ENCODE measurements around the gene NOS1AP.
"Not testable (repeated sequence)": the region's sequence is repeated elsewhere in the genome, so short reads cannot be mapped to it uniquely, and the experiment has no call there.

The NOS1AP gene

DNA sequence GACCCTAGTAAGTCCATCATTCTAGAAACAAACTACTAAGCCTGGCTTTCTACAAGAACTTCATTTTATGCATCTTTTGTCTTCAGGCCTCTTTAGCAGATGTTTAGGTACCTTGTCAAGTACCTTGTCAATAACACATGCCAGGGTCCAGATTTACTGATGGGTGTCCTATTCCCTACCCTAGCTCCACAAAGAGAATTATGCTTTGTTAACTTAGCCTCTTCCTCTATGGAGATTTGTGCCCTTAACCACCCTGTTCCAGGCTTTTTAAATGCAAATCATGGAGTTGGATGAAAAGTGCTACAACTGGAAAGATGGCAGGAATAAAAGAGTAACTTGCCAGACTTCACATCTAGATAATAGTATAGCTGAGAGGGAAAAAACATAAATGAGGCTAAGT lies 264.5 kb downstream of the NOS1AP start:
- H3K9me3 ChIP-seq (ENCODE audit: low read length): no peaks in the 10 kb centered on the region
- H3K4me3 ChIP-seq (ENCODE audit: low read depth in 1 of 2, low read length in 2 of 2): no peak overlapping the region
- H3K9ac ChIP-seq (ENCODE audit: low read length): no peak overlapping the region
- no peak overlapping the region for H3K27ac ChIP-seq (ENCODE audit: low read depth, low read length)
- no peaks in the 10 kb centered on the region for H3K36me3 ChIP-seq (ENCODE audit: insufficient read depth, low read length)
- H3K4me1 ChIP-seq (ENCODE audit: insufficient read depth, low read length): no peaks in the 10 kb centered on the region
- H3K27me3 ChIP-seq (ENCODE audit: control insufficient read depth in 1 of 2, insufficient read depth in 2 of 2, low read length in 2 of 2): no peaks in the 10 kb centered on the region

DNA sequence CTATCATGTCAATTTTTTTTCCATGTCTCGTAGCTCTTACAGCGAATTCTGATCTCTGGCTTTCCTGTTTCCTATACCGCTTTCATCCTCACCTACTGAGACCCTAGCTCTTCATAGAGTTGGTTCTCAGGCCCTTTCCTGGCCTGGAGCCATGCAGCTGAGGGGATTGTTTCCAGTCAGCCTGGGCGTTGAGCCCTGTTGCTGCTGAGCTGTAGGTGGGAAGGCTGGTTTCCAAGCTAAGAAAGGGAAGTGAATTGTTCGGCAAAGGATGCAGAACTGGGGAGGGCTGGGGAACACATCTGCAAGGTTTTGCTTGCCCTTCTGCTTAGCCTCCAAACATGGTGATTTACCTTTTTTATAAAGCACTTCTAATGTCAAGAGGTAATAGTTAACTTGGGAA lies 265.6 kb downstream of the NOS1AP start:
- Histone ChIP-seq H3K27me3 (ENCODE audit: control insufficient read depth in 1 of 2, insufficient read depth in 2 of 2, low read length in 2 of 2) (no peaks in the 10 kb centered on the region), H3K4me3 (ENCODE audit: low read depth in 1 of 2, low read length in 2 of 2) (no peak overlapping the region), H3K4me1 (ENCODE audit: insufficient read depth, low read length) (no peaks in the 10 kb centered on the region), H3K9me3 (ENCODE audit: low read length) (no peaks in the 10 kb centered on the region), H3K27ac (ENCODE audit: low read depth, low read length) (no peak overlapping the region), H3K36me3 (ENCODE audit: insufficient read depth, low read length) (no peaks in the 10 kb centered on the region), H3K9ac (ENCODE audit: low read length) (no peak overlapping the region)

DNA sequence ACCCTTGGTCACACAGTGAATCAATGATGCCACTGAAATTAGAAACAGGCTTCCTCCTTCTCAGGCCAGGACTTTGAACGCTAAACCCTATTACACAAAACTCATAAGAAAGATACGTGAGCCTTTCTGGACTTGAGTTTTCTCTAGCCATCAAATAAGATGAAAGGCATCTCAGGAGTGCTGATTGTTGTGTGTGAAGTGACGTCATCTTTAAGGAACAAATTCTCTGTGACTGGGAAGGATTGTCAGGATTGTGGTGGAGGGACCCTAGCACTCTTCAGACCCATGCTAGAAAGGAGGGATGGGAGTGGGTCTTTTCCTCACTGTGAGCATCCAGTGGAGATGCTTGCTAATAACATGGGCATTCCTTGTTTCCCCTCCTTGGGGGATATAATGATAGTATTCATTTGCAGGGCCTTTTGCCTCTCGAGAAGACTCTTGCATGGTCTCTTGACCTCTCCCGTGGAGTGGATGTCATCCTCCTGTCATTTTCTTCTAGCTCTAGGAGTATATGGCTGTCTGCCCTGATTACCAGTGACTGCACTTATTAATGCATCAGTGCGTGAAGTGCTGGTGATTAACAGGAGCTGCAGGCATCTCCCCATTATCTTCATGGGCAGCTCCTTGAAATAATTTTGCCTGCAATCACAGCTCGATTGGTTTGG lies 267.3 kb downstream of the NOS1AP start:
- H3K9ac ChIP-seq (ENCODE audit: low read length): no peak overlapping the region
- H3K36me3 ChIP-seq (ENCODE audit: insufficient read depth, low read length): no peaks in the 10 kb centered on the region
- no peak overlapping the region for H3K4me3 ChIP-seq (ENCODE audit: low read depth in 1 of 2, low read length in 2 of 2)
- H3K27ac ChIP-seq (ENCODE audit: low read depth, low read length): no peak overlapping the region
- H3K27me3 ChIP-seq (ENCODE audit: control insufficient read depth in 1 of 2, insufficient read depth in 2 of 2, low read length in 2 of 2): no peaks in the 10 kb centered on the region
- H3K4me1 ChIP-seq (ENCODE audit: insufficient read depth, low read length): no peaks in the 10 kb centered on the region
- H3K9me3 ChIP-seq (ENCODE audit: low read length): no peaks in the 10 kb centered on the region

DNA sequence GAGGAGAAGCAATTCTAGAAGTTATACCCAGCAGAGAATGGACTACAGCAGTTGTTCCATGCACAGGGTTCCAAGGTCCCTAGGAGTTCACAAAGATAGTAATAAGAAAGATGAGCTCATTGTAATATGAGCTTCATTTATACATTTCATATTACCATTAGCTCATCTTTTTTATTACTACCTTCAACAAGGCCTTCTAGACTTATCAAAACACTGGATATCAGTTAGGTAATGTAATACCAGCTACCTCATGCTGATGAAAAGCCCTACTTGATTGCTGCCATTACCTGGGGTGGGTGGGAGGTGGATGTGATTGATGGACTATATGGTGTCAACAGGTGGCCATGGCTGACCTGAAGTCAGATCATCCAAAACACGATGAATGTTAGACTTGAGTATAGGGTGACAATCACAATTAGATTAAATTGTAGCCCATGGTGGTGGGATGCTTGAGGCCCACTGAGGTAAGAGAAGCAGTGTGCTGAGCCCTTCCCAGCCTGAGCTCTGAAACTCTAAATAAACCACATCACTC lies 273.0 kb downstream of the NOS1AP start:
- Histone ChIP-seq H3K9me3 (ENCODE audit: low read length) (no peaks in the 10 kb centered on the region), H3K4me3 (ENCODE audit: low read depth in 1 of 2, low read length in 2 of 2) (no peak overlapping the region), H3K27me3 (ENCODE audit: control insufficient read depth in 1 of 2, insufficient read depth in 2 of 2, low read length in 2 of 2) (no peaks in the 10 kb centered on the region), H3K27ac (ENCODE audit: low read depth, low read length) (no peak overlapping the region), H3K4me1 (ENCODE audit: insufficient read depth, low read length) (no peaks in the 10 kb centered on the region), H3K9ac (ENCODE audit: low read length) (no peak overlapping the region), H3K36me3 (ENCODE audit: insufficient read depth, low read length) (no peaks in the 10 kb centered on the region)

DNA sequence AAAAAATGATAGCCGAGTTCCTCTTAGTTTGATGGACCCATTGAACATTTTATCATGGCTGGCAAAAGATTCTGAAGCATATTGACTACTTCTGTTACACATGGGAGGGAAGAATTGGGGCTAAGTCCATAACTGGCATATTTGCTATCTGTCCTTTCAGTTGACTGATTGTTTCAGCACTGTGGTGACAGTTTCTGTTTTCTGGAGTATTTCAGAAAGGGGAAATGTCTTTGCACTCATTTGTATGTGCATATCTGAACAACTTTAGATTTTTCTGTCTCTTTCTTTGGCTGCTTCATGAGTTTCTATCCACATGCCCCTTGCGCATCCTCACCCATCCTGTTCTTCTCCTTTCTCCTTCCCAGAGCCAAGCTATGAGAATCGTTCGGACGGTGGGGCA lies 274.0 kb downstream of the NOS1AP start:
- Histone ChIP-seq H3K27ac (ENCODE audit: low read depth, low read length) (no peak overlapping the region), H3K4me3 (ENCODE audit: low read depth in 1 of 2, low read length in 2 of 2) (no peak overlapping the region), H3K9ac (ENCODE audit: low read length) (no peak overlapping the region), H3K36me3 (ENCODE audit: insufficient read depth, low read length) (no peaks in the 10 kb centered on the region), H3K9me3 (ENCODE audit: low read length) (no peaks in the 10 kb centered on the region), H3K4me1 (ENCODE audit: insufficient read depth, low read length) (no peaks in the 10 kb centered on the region), H3K27me3 (ENCODE audit: control insufficient read depth in 1 of 2, insufficient read depth in 2 of 2, low read length in 2 of 2) (no peaks in the 10 kb centered on the region)

DNA sequence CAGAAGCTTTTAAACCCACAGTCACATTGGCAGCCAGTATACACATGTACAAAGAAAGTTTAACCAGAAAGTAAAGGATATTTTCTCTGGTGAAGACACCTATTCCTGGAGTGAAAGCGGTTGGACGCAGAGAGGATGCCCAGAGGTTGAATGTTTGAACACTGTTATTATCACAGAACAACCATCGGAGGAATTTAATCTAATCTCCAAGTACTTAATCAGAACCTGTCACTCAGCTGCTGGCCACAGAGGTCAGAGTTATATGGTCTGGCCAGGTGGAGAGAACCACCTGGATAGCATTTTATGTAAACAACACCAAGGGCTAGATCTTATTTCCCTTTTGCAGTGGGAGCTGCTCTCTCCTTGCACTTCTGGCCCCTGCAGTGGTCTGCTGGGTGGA lies 277.8 kb downstream of the NOS1AP start:
- Histone ChIP-seq H3K27me3 (ENCODE audit: control insufficient read depth in 1 of 2, insufficient read depth in 2 of 2, low read length in 2 of 2) (no peaks in the 10 kb centered on the region), H3K4me3 (ENCODE audit: low read depth in 1 of 2, low read length in 2 of 2) (no peak overlapping the region), H3K9me3 (ENCODE audit: low read length) (no peaks in the 10 kb centered on the region), H3K36me3 (ENCODE audit: insufficient read depth, low read length) (no peaks in the 10 kb centered on the region), H3K4me1 (ENCODE audit: insufficient read depth, low read length) (no peaks in the 10 kb centered on the region), H3K27ac (ENCODE audit: low read depth, low read length) (no peak overlapping the region), H3K9ac (ENCODE audit: low read length) (no peak overlapping the region)

DNA sequence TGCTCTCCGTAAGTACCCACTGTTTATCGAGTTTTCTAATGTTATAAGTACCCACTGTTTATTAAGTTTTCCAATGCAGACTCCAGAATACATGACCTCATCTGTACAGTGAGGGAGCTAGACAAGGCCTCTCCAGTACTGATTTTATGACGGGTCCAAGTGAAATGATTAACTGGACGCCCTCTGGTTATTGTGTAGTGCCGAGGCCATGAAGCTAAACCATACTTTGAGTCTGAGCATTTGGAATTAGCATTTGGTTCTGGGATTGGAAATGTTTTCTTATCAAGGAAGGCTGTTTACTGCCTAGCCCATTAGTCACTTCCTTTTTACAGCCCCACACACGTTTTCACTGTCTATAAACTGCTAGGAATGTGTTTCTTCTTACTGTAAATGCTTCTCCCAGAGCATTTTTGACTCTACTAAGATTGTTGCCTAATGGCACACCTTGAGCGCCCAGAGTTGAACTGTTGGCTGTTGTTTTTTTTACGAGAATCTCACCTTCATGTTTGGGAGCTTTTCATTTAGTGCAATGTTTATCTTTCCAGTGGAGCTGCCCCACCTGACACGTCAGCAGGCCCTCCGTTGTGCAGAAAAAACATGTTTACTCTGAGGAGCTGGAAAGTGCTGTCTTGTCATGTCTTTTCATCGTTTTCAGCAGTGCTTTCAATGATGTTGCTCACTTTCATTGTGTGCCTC lies 280.3 kb downstream of the NOS1AP start:
- Histone ChIP-seq H3K27ac (ENCODE audit: low read depth, low read length) (no peak overlapping the region), H3K4me1 (ENCODE audit: insufficient read depth, low read length) (no peaks in the 10 kb centered on the region), H3K9me3 (ENCODE audit: low read length) (no peaks in the 10 kb centered on the region), H3K36me3 (ENCODE audit: insufficient read depth, low read length) (no peaks in the 10 kb centered on the region), H3K9ac (ENCODE audit: low read length) (no peak overlapping the region), H3K27me3 (ENCODE audit: control insufficient read depth in 1 of 2, insufficient read depth in 2 of 2, low read length in 2 of 2) (no peaks in the 10 kb centered on the region), H3K4me3 (ENCODE audit: low read depth in 1 of 2, low read length in 2 of 2) (no peak overlapping the region)

DNA sequence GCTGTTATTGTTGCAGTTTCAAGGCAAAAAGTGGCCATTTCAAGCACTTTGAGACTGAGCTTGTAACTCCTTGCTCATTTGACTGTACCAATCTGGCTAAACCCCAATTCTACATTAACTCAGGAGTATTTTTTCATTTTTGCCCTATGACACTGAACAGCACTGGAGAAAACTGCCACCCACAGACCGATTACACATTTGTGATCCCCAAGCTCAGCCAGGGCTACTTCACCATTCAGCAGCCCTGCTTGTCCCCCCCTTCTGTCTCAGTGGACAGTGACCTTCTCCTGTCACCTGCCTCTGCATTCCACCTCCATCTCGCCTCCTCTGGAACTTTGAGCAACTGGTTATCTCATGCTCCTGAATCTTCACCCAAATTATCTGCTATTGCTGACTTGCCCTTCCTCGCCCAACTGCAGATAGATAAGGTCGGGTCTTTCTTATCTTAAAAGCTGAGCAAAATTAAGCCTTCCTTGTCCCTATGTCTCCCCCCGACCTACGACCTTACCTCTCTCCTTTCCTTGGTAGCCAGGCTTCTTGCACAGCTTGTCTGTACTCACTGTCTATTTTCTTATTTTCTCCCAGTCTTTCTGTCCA lies 281.9 kb downstream of the NOS1AP start:
- no peaks in the 10 kb centered on the region for H3K9me3 ChIP-seq (ENCODE audit: low read length)
- no peak overlapping the region for H3K9ac ChIP-seq (ENCODE audit: low read length)
- H3K36me3 ChIP-seq (ENCODE audit: insufficient read depth, low read length): peaks cover 8% of the 10 kb centered on the region
- H3K4me3 ChIP-seq (ENCODE audit: low read depth in 1 of 2, low read length in 2 of 2): no peak overlapping the region
- H3K27me3 ChIP-seq (ENCODE audit: control insufficient read depth in 1 of 2, insufficient read depth in 2 of 2, low read length in 2 of 2): no peaks in the 10 kb centered on the region
- no peak overlapping the region for H3K27ac ChIP-seq (ENCODE audit: low read depth, low read length)
- no peaks in the 10 kb centered on the region for H3K4me1 ChIP-seq (ENCODE audit: insufficient read depth, low read length)

DNA sequence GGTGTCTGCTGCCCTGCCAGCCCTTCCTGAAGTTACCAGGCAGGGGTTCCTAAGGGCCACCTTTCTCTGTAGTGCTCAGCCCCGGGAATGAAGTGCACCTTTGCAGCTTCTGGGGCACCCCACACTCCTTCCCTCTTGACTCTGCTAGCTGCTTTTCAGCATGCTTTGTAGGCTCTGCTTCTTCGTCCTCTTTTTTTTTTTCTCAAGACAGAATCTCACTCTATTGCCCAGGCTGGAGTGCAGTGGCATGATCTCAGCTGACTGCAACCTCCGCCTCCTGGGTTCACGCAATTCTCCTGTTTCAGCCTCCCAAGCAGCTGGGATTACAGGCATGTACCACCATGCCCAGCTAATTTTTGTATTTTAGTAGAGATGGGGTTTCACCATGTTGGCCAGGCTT lies 282.4 kb downstream of the NOS1AP start:
- not testable (repeated sequence) for H3K9me3 ChIP-seq (ENCODE audit: low read length); H3K27me3 ChIP-seq (ENCODE audit: control insufficient read depth in 1 of 2, insufficient read depth in 2 of 2, low read length in 2 of 2); H3K27ac ChIP-seq (ENCODE audit: low read depth, low read length); H3K4me1 ChIP-seq (ENCODE audit: insufficient read depth, low read length); H3K9ac ChIP-seq (ENCODE audit: low read length); H3K4me3 ChIP-seq (ENCODE audit: low read depth in 1 of 2, low read length in 2 of 2)
- H3K36me3 ChIP-seq (ENCODE audit: insufficient read depth, low read length): peaks cover 11% of the 10 kb centered on the region

DNA sequence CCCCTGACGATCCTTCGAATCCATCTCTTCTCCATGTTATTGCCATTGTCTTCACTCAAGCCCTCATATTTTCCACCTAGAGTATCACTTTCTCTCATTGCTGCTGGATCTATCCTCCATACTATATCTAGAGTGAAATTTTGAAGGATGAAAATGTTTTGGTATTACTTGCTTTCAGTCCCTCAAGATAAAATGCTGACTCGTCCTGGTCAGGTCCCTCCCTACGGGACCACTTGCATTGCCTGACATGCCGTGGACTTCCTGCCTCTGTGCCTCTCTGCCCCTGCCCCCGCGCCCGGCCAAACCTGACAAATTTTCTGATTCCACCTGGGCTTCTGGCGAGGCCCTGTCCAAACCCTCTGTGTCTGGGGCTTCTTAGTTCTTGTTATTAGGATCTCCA lies 283.6 kb downstream of the NOS1AP start:
- Histone ChIP-seq H3K4me1 (ENCODE audit: insufficient read depth, low read length) (no peaks in the 10 kb centered on the region), H3K4me3 (ENCODE audit: low read depth in 1 of 2, low read length in 2 of 2) (no peak overlapping the region), H3K27me3 (ENCODE audit: control insufficient read depth in 1 of 2, insufficient read depth in 2 of 2, low read length in 2 of 2) (no peaks in the 10 kb centered on the region), H3K36me3 (ENCODE audit: insufficient read depth, low read length) (peaks cover 20% of the 10 kb centered on the region), H3K9me3 (ENCODE audit: low read length) (no peaks in the 10 kb centered on the region), H3K27ac (ENCODE audit: low read depth, low read length) (no peak overlapping the region), H3K9ac (ENCODE audit: low read length) (no peak overlapping the region)

DNA sequence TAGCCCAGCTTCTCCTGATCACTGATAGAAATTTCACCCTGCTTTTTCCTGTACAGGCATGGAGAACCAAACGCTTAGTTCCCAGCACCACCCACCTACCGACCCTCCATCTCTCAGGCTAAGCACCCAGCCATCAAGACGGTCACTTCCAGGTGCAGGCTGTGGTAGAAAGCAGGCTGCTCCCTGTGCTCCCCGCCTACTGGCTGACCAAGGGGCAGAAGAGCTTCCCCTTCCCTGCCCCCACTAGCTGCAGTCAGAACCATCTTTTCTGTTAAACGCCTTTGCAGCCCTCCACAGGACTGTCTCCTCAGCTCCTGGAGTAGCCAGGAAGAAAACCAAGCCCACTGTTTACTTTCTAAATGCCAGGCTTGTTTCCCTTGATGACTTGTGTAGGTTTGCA lies 284.2 kb downstream of the NOS1AP start:
- no peaks in the 10 kb centered on the region for H3K27me3 ChIP-seq (ENCODE audit: control insufficient read depth in 1 of 2, insufficient read depth in 2 of 2, low read length in 2 of 2)
- H3K9me3 ChIP-seq (ENCODE audit: low read length): no peaks in the 10 kb centered on the region
- H3K9ac ChIP-seq (ENCODE audit: low read length): no peak overlapping the region
- no peak overlapping the region for H3K27ac ChIP-seq (ENCODE audit: low read depth, low read length)
- no peaks in the 10 kb centered on the region for H3K4me1 ChIP-seq (ENCODE audit: insufficient read depth, low read length)
- H3K4me3 ChIP-seq (ENCODE audit: low read depth in 1 of 2, low read length in 2 of 2): no peak overlapping the region
- peaks cover 20% of the 10 kb centered on the region for H3K36me3 ChIP-seq (ENCODE audit: insufficient read depth, low read length)
